HepG2 (cell line): ENCODE measurements around the gene ZNF714. TPM values are rescaled to one million over a fixed set of nuclear protein-coding genes. Genes with fewer than 3 reads are reported as not detected.
A peak's percentile ranks its signal among the peaks of the same experiment; 100 is the strongest.

ENCODE experiments used
- ESRRA ChIP-seq: sonication (generic); formaldehyde crosslinking; IDR thresholded peaks from 2 replicates; pipeline ENCODE4 v1.5.1; 2020; ENCODE audit warnings: mild to moderate bottlenecking, low read depth, missing genetic modification reagents
- KDM5B ChIP-seq: sonication (generic); formaldehyde crosslinking; IDR thresholded peaks from 2 replicates; pipeline ENCODE4 v1.4.0; 2020; ENCODE audit warnings: missing genetic modification reagents, mild to moderate bottlenecking, borderline replicate concordance
- MAFK ChIP-seq, 2 experiments: IDR thresholded peaks in 1 of 2; conservative IDR thresholded peaks in 1 of 2; 2 replicates each; pipeline ENCODE4 v1.6.1; 2011; ENCODE audit warnings: improper control_type of control experiment in 2 of 2, low read length in 2 of 2
- NCOA2 ChIP-seq: sonication (generic); formaldehyde crosslinking; IDR thresholded peaks from 2 replicates; pipeline ENCODE4 v1.8.0; 2022; ENCODE audit warnings: inconsistent platforms
- NFIB ChIP-seq: sonication (generic); formaldehyde crosslinking; IDR thresholded peaks from 2 replicates; pipeline ENCODE4 v1.9.0; 2021; ENCODE audit warnings: missing genetic modification reagents, mild to moderate bottlenecking, borderline replicate concordance
- SP4 ChIP-seq: sonication (generic); formaldehyde crosslinking; IDR thresholded peaks from 2 replicates; pipeline ENCODE4 v1.8.1; 2023; ENCODE audit warnings: mild to moderate bottlenecking, missing genetic modification reagents
- TP53 ChIP-seq: sonication (generic); formaldehyde crosslinking; conservative IDR thresholded peaks from 2 replicates; pipeline ENCODE4 v1.4.0; 2020; ENCODE audit warnings: missing genetic modification reagents
- ZEB1 ChIP-seq: IDR thresholded peaks from 2 replicates; pipeline ENCODE4 v1.6.1; 2012; ENCODE audit warnings: mild to moderate bottlenecking, low read depth, inconsistent platforms; ENCODE audit not compliant: insufficient replicate concordance
- ZFP36 ChIP-seq: fragments of 150-350 bp; IDR thresholded peaks from 2 replicates; pipeline ENCODE4 v1.6.1; 2018; ENCODE audit warnings: borderline replicate concordance, low read length, low read depth; ENCODE audit not compliant: partially characterized antibody
- ZNF101 ChIP-seq: sonication (generic); formaldehyde crosslinking; IDR thresholded peaks from 2 replicates; pipeline ENCODE4 v1.4.0; 2020; ENCODE audit warnings: mild to moderate bottlenecking, low read depth, missing genetic modification reagents, borderline replicate concordance
- ZNF235 ChIP-seq: sonication (generic); formaldehyde crosslinking; IDR thresholded peaks from 2 replicates; pipeline ENCODE4 v1.8.1; 2023; ENCODE audit warnings: mild to moderate bottlenecking, missing genetic modification reagents, borderline replicate concordance
- ZNF282 ChIP-seq: fragments of 450-650 bp; IDR thresholded peaks from 2 replicates; pipeline ENCODE4 v1.6.1; 2018; ENCODE audit not compliant: partially characterized antibody
- ZNF761 ChIP-seq: sonication (generic); formaldehyde crosslinking; conservative IDR thresholded peaks from 2 replicates; pipeline ENCODE4 v1.4.0; 2020; ENCODE audit warnings: mild to moderate bottlenecking, missing genetic modification reagents
- ZNF776 ChIP-seq: sonication (generic); formaldehyde crosslinking; IDR thresholded peaks from 2 replicates; pipeline ENCODE4 v1.4.0; 2020; ENCODE audit warnings: mild to moderate bottlenecking, missing genetic modification reagents
- ZNF879 ChIP-seq: sonication (generic); formaldehyde crosslinking; IDR thresholded peaks from 2 replicates; pipeline ENCODE4 v1.8.1; 2023; ENCODE audit warnings: missing genetic modification reagents
- ZSCAN21 ChIP-seq: sonication (generic); formaldehyde crosslinking; IDR thresholded peaks from 2 replicates; pipeline ENCODE4 v1.8.0; 2022; ENCODE audit warnings: mild to moderate bottlenecking, missing genetic modification reagents, moderate library complexity, borderline replicate concordance
- ZSCAN25 ChIP-seq: sonication (generic); formaldehyde crosslinking; IDR thresholded peaks from 2 replicates; pipeline ENCODE4 v1.8.0; 2022; ENCODE audit warnings: mild to moderate bottlenecking, missing genetic modification reagents
- polyA plus RNA-seq, 8 experiments: library from polyadenylated mRNA; depleted of rRNA in 3 of 8; stranded (reverse) in 7 of 8; unstranded in 1 of 8; fragments of >200 nt; fragmentation: Illumina TruSeq in 4 of 8; extraction: Trizol in 4 of 8; gene quantifications; 2 replicates each; pipeline versions ENCODE4 v1.2.1 to v1.2.3, GENCODE V29; 2011 to 2016; ENCODE audit warnings: low read depth in 4 of 8, missing spikeins in 1 of 8, mixed read lengths in 1 of 8; ENCODE audit not compliant: insufficient read depth in 1 of 8
- total RNA-seq, 5 experiments: library from RNA; depleted of rRNA; stranded (reverse); fragments of >200 nt; fragmentation: Illumina TruSeq; extraction: Trizol; gene quantifications; 2 replicates each; pipeline ENCODE4 v1.2.3, GENCODE V29; 2016; ENCODE audit warnings: low read depth in 1 of 5
- TF ChIP-seq, protein P1 (sequence below): sonication (generic); formaldehyde crosslinking; IDR thresholded peaks from 2 replicates; pipeline ENCODE4 v1.8.0; 2022; ENCODE audit warnings: missing genetic modification reagents, mild to moderate bottlenecking, borderline replicate concordance
- TF ChIP-seq, protein P2 (sequence below): IDR thresholded peaks from 2 replicates; pipeline ENCODE4 v1.6.1; 2016; ENCODE audit warnings: low read depth, control low read depth
- TF ChIP-seq, protein P3 (sequence below): sonication (generic); formaldehyde crosslinking; IDR thresholded peaks from 2 replicates; pipeline ENCODE4 v1.8.0; 2022; ENCODE audit warnings: mild to moderate bottlenecking, missing genetic modification reagents
- TF ChIP-seq, protein P4 (sequence below): sonication (generic); formaldehyde crosslinking; IDR thresholded peaks from 2 replicates; pipeline ENCODE4 v1.8.0; 2022; ENCODE audit warnings: mild to moderate bottlenecking, missing genetic modification reagents, moderate library complexity
- TF ChIP-seq, protein P5 (sequence below): sonication (generic); formaldehyde crosslinking; IDR thresholded peaks from 2 replicates; pipeline ENCODE4 v1.5.0; 2020; ENCODE audit warnings: mild to moderate bottlenecking, missing genetic modification reagents

ZNF714 gene
- total and polyA plus RNA-seq, 2 of the 13 experiments (the other 11 are each of a cell fraction or from before 2014, with no cell fraction given) = 6.7 to 27.8 TPM

DNA sequence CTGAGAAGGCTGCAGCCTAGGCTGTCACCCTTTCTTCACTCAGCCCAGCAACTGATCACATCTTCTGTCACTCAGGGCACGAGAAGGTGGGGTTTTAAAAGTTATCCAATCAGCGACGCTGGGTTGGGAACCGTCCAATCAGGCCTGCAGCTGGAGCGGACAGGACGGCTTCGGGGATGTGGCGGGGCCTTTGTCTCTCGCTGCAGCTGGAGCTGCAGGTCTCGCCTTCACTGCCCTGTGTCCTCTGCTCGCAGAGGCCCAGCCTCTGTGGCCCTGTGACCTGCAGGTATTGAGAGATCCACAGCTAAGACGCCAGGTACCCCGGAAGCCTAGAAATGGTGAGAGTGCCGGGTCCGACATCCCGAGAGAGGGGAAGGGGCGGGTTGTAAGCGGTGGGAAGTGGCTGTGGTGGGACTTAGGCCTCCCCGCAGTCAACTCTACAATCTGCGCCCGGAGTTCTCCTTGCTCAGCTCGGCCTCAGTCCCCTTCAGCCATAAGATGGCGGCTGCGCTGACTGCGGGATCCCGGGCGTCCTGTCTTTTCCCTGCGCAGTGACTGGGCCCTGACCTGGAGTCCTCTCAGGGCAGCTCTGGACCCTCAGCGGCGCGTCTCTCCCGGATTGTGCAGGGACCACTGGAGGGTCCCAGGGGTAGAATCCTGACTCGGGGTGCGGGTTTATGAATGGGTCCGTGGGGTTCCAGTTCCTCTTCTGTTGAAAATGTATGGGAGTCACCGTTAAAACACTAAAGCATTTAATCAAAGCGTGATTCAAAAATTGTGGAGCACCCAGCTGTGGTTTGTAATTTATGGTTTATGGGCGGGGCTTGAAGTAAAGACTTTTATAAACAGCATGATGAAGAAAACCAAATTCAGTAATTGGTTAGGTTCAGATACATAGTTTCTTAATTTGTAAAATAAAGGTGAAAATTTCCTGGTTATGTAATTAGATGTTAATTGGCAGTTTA lies at the start of gene ZNF714 (continued):
- TF ChIP-seq, protein P1, sequence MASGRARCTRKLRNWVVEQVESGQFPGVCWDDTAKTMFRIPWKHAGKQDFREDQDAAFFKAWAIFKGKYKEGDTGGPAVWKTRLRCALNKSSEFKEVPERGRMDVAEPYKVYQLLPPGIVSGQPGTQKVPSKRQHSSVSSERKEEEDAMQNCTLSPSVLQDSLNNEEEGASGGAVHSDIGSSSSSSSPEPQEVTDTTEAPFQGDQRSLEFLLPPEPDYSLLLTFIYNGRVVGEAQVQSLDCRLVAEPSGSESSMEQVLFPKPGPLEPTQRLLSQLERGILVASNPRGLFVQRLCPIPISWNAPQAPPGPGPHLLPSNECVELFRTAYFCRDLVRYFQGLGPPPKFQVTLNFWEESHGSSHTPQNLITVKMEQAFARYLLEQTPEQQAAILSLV (CRISPR knock-in tag) = no peak
- no peak for TF ChIP-seq NFIB (CRISPR knock-in tag)
- TF ChIP-seq ZNF776 (CRISPR knock-in tag) = no peak
- no peak for TF ChIP-seq ZNF879 (CRISPR knock-in tag)
- TF ChIP-seq ZSCAN25 = no peak
- TF ChIP-seq, protein P2, sequence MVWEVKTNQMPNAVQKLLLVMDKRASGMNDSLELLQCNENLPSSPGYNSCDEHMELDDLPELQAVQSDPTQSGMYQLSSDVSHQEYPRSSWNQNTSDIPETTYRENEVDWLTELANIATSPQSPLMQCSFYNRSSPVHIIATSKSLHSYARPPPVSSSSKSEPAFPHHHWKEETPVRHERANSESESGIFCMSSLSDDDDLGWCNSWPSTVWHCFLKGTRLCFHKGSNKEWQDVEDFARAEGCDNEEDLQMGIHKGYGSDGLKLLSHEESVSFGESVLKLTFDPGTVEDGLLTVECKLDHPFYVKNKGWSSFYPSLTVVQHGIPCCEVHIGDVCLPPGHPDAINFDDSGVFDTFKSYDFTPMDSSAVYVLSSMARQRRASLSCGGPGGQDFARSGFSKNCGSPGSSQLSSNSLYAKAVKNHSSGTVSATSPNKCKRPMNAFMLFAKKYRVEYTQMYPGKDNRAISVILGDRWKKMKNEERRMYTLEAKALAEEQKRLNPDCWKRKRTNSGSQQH (CRISPR knock-in tag) = peak; percentile 93
- TF ChIP-seq NCOA2 (CRISPR knock-in tag) = no peak; the same call in 1 of the 2 replicates
- no peak for TF ChIP-seq ZSCAN21
- TF ChIP-seq ZNF761 (CRISPR knock-in tag) = 0 out of 2 replicates have a peak, but pooled peaks have one; percentile 53
- no peak for TF ChIP-seq ESRRA
- no peak for TF ChIP-seq ZEB1
- no peak for TF ChIP-seq SP4 (CRISPR knock-in tag)
- no peak for TF ChIP-seq ZNF101
- no peak for TF ChIP-seq KDM5B (CRISPR knock-in tag)
- TF ChIP-seq, protein P3, sequence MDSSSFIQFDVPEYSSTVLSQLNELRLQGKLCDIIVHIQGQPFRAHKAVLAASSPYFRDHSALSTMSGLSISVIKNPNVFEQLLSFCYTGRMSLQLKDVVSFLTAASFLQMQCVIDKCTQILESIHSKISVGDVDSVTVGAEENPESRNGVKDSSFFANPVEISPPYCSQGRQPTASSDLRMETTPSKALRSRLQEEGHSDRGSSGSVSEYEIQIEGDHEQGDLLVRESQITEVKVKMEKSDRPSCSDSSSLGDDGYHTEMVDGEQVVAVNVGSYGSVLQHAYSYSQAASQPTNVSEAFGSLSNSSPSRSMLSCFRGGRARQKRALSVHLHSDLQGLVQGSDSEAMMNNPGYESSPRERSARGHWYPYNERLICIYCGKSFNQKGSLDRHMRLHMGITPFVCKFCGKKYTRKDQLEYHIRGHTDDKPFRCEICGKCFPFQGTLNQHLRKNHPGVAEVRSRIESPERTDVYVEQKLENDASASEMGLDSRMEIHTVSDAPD (CRISPR knock-in tag) = no peak
- no peak for TF ChIP-seq ZFP36
- TF ChIP-seq ZNF235 (CRISPR knock-in tag) = no peak
- no peak for TF ChIP-seq ZNF282
- TF ChIP-seq, protein P4, sequence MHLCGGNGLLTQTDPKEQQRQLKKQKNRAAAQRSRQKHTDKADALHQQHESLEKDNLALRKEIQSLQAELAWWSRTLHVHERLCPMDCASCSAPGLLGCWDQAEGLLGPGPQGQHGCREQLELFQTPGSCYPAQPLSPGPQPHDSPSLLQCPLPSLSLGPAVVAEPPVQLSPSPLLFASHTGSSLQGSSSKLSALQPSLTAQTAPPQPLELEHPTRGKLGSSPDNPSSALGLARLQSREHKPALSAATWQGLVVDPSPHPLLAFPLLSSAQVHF (CRISPR knock-in tag) = no peak
- no peak for TF ChIP-seq TP53 (CRISPR knock-in tag)
- no peak for TF ChIP-seq MAFK (conservative IDR thresholded peaks at IDR 0.05 in 1 of 2, IDR thresholded peaks at IDR 0.05 in 1 of 2; ENCODE audit: low read length in 2 of 2)
- TF ChIP-seq, protein P5, sequence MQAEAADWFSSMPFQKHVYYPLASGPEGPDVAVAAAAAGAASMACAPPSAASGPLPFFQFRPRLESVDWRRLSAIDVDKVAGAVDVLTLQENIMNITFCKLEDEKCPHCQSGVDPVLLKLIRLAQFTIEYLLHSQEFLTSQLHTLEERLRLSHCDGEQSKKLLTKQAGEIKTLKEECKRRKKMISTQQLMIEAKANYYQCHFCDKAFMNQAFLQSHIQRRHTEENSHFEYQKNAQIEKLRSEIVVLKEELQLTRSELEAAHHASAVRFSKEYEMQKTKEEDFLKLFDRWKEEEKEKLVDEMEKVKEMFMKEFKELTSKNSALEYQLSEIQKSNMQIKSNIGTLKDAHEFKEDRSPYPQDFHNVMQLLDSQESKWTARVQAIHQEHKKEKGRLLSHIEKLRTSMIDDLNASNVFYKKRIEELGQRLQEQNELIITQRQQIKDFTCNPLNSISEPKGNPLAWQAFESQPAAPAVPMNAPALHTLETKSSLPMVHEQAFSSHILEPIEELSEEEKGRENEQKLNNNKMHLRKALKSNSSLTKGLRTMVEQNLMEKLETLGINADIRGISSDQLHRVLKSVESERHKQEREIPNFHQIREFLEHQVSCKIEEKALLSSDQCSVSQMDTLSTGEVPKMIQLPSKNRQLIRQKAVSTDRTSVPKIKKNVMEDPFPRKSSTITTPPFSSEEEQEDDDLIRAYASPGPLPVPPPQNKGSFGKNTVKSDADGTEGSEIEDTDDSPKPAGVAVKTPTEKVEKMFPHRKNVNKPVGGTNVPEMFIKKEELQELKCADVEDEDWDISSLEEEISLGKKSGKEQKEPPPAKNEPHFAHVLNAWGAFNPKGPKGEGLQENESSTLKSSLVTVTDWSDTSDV (CRISPR knock-in tag) = no peak
